ENCODE measurements around the gene PRIMPOL.
"Not testable (repeated sequence)": the region's sequence is repeated elsewhere in the genome, so short reads cannot be mapped to it uniquely, and the experiment has no call there.

PRIMPOL gene

GRCh38 chr4:184719407-184719806 is 69.9 kb downstream of the PRIMPOL start:
- no peak overlapping the region for H3K4me3 Mint-ChIP-seq
- peaks cover 0 to 4% of the 10 kb centered on the region in 2 donors for H3K4me1 Mint-ChIP-seq (ENCODE audit: low read depth in 2 of 2)
- DNase-seq (no peak), ATAC-seq (replicated peaks) (no peak)
- no peaks in the 10 kb centered on the region for H3K27me3 Mint-ChIP-seq
- peaks cover 7% of the 10 kb centered on the region for H3K36me3 Mint-ChIP-seq (ENCODE audit: insufficient read depth)
- no peak overlapping the region for H3K27ac Mint-ChIP-seq
- H3K9me3 Mint-ChIP-seq, result peaks cover 2 to 16% of the 10 kb centered on the region in 2 donors

GRCh38 chr4:184721254-184721653 is 71.7 kb downstream of the PRIMPOL start:
- Mint-ChIP-seq H3K4me3 (no peak overlapping the region), H3K36me3 (ENCODE audit: insufficient read depth) (peaks cover 7% of the 10 kb centered on the region)
- no peak for ATAC-seq (replicated peaks)

DNA sequence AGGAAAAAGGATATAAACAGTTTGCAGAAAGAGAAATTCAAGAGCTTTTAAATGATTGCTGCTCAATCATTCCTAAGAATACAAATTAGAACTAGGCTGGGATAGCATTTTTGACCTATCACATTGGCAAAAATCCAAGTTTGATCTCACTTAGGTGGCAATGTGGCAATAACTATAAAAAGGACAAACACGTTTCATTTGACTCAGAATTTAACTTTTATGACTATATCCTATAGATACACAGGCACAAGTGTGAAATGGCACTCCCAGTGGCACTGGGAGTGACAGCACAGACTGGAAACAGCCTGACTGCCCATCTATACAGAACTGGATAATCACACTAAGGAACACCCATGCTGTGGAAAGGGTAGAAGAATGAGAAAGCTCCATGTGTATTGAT is 73.3 kb downstream of the PRIMPOL start:
- Mint-ChIP-seq H3K4me3 (no peak overlapping the region), H3K36me3 (ENCODE audit: insufficient read depth) (peaks cover 6% of the 10 kb centered on the region), H3K9me3 (peaks cover 2 to 16% of the 10 kb centered on the region in 2 donors), H3K27ac (no peak overlapping the region), H3K4me1 (ENCODE audit: low read depth in 2 of 2) (peaks cover 0 to 11% of the 10 kb centered on the region in 2 donors), H3K27me3 (no peaks in the 10 kb centered on the region)
- DNase-seq (no peak), ATAC-seq (replicated peaks) (no peak)

More at GRCh38 chr4:184721254-184721653, 71.7 kb downstream of the PRIMPOL start:
- Mint-ChIP-seq H3K27ac (no peak overlapping the region), H3K9me3 (peaks cover 2 to 16% of the 10 kb centered on the region in 2 donors), H3K27me3 (no peaks in the 10 kb centered on the region), H3K4me1 (ENCODE audit: low read depth in 2 of 2) (peaks cover 0 to 10% of the 10 kb centered on the region in 2 donors)
- DNase-seq, result no peak

- ATAC-seq (replicated peaks), result no peak
- peaks cover 0 to 7% of the 10 kb centered on the region in 2 donors for H3K4me1 Mint-ChIP-seq (ENCODE audit: low read depth in 2 of 2)
- H3K36me3 Mint-ChIP-seq (ENCODE audit: insufficient read depth), result peaks cover 3% of the 10 kb centered on the region
- no peaks in the 10 kb centered on the region for H3K27me3 Mint-ChIP-seq
- no peak overlapping the region for H3K27ac Mint-ChIP-seq
- H3K4me3 Mint-ChIP-seq, result no peak overlapping the region
- no peak for DNase-seq
- H3K9me3 Mint-ChIP-seq, result no peaks in the 10 kb centered on the region
These were observed 77.9 kb downstream of the PRIMPOL start for GRCh38 chr4:184727430-184727829.

DNA sequence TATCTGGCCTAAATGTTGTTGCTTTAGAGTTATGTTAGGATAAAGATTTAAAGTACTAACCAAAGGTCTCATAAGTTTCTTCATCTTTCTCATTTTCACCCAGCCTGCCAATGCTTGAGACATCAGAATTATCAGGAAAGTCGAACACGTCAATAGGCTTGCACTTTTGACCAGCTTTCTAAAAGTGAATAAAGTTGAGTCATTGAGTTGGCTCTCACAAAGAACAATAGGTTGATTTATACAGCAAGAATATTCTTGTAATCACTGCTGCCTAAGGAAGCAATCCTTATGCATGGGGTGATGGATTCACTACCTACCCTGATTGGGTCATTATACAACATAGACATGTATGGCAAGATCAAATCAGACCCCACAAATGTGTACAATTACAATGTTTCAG is 79.3 kb downstream of the PRIMPOL start:
- DNase-seq, result no peak
- H3K4me3 Mint-ChIP-seq, result no peak overlapping the region
- H3K4me1 Mint-ChIP-seq (ENCODE audit: low read depth in 2 of 2), result peaks cover 7 to 16% of the 10 kb centered on the region in 2 donors
- peaks cover 8% of the 10 kb centered on the region for H3K36me3 Mint-ChIP-seq (ENCODE audit: insufficient read depth)
- ATAC-seq (replicated peaks), result no peak
- H3K27ac Mint-ChIP-seq, result no peak overlapping the region
- H3K9me3 Mint-ChIP-seq, result no peaks in the 10 kb centered on the region
- H3K27me3 Mint-ChIP-seq, result no peaks in the 10 kb centered on the region

DNA sequence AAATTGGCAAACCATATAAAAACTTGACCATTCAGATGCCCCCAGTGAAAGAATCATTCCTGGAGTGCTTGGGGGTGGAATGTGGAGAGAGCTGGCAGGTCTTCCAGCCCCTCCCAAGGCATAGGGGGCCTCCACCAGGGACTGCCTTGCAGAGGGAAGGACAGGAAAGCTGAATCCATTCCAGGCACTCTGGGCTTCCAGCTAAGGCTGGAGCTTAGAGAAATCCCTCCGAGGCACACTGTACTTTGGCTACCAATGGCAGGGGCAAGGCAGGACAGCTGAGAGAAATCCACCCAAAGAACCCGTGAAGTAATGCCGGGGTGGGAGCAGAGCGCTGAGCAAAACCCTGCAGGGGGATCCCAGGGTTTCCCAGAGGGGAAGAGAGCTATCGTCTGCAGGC is 80.4 kb downstream of the PRIMPOL start:
- Mint-ChIP-seq H3K27me3 (no peaks in the 10 kb centered on the region), H3K9me3 (no peaks in the 10 kb centered on the region), H3K36me3 (ENCODE audit: insufficient read depth) (peaks cover 14% of the 10 kb centered on the region), H3K4me3 (no peak overlapping the region), H3K4me1 (ENCODE audit: low read depth in 2 of 2) (peaks cover 9 to 16% of the 10 kb centered on the region in 2 donors), H3K27ac (no peak overlapping the region)
- no peak for ATAC-seq (replicated peaks)
- no peak for DNase-seq

DNA sequence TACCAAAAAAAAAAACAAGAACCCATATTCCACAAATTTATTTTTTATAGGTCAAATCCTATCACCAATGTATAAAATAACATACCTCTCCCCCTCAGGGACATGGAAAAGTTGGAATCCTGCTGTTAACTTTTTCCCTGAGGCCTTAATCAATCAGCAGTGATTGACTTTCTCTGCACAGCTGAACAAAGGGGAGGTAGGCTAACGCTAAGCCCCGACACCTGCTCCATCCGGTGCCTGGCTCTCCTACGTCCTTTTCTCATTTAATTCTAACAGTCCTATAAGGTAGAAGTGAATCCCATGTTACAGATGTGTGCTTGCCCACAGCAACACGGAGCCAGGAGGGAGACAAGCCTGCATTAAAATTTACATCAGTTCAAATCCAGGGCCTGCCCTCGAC is 81.5 kb downstream of the PRIMPOL start:
- peaks cover 9 to 12% of the 10 kb centered on the region in 2 donors for H3K4me1 Mint-ChIP-seq (ENCODE audit: low read depth in 2 of 2)
- no peak overlapping the region for H3K27ac Mint-ChIP-seq
- H3K27me3 Mint-ChIP-seq, result no peaks in the 10 kb centered on the region
- H3K4me3 Mint-ChIP-seq, result no peak overlapping the region
- peaks cover 14% of the 10 kb centered on the region for H3K36me3 Mint-ChIP-seq (ENCODE audit: insufficient read depth)
- no peaks in the 10 kb centered on the region for H3K9me3 Mint-ChIP-seq
- no peak for DNase-seq
- ATAC-seq (replicated peaks), result no peak

GRCh38 chr4:184732126-184732525 is 82.6 kb downstream of the PRIMPOL start:
- peak overlapping the region; percentile 86 to 91 for H3K4me3 Mint-ChIP-seq
- no peak for DNase-seq
- no peak for ATAC-seq (replicated peaks)
- peaks cover 14% of the 10 kb centered on the region for H3K36me3 Mint-ChIP-seq (ENCODE audit: insufficient read depth)
- H3K27ac Mint-ChIP-seq, result peak overlapping the region in 1 of 2 donors; percentile 35
- H3K9me3 Mint-ChIP-seq, result no peaks in the 10 kb centered on the region
- no peaks in the 10 kb centered on the region for H3K27me3 Mint-ChIP-seq
- H3K4me1 Mint-ChIP-seq (ENCODE audit: low read depth in 2 of 2), result peaks cover 9% of the 10 kb centered on the region in 2 donors

- Mint-ChIP-seq H3K4me3 (peak within 1 kb of the TSS; percentile 86 to 91), H3K4me1 (ENCODE audit: low read depth in 2 of 2) (peaks cover 9% of the 10 kb centered on the region in 2 donors), H3K27me3 (no peaks in the 10 kb centered on the region), H3K9me3 (no peaks in the 10 kb centered on the region), H3K36me3 (ENCODE audit: insufficient read depth) (peaks cover 14% of the 10 kb centered on the region), H3K27ac (peak within 1 kb of the TSS; percentile 92)
- DNase-seq, result peak; percentile 89 to 93 (median 91)
- peak; percentile 95 for ATAC-seq (replicated peaks)
These were observed 84.4 kb downstream of the PRIMPOL start, which contains the start of gene CENPU for GRCh38 chr4:184733654-184734524. TSS of gene CENPU (minus strand) at chr4:184734096. CDS start at chr4:184734062, 34 bp downstream.

GRCh38 chr4:184734758-184735157 is 85.2 kb downstream of the PRIMPOL start:
- ATAC-seq (replicated peaks), result no peak
- Mint-ChIP-seq H3K4me3 (peak overlapping the region; percentile 86 to 91), H3K4me1 (ENCODE audit: low read depth in 2 of 2) (peaks cover 12% of the 10 kb centered on the region in 2 donors), H3K27ac (peak overlapping the region; percentile 92), H3K27me3 (no peaks in the 10 kb centered on the region), H3K36me3 (ENCODE audit: insufficient read depth) (peaks cover 14% of the 10 kb centered on the region), H3K9me3 (no peaks in the 10 kb centered on the region)
- no peak for DNase-seq

- not testable (repeated sequence) for DNase-seq; H3K36me3 Mint-ChIP-seq (ENCODE audit: insufficient read depth); H3K4me1 Mint-ChIP-seq (ENCODE audit: low read depth in 2 of 2); H3K27ac Mint-ChIP-seq; H3K27me3 Mint-ChIP-seq; H3K4me3 Mint-ChIP-seq; H3K9me3 Mint-ChIP-seq; ATAC-seq (replicated peaks)
These were observed 90.0 kb downstream of the PRIMPOL start for GRCh38 chr4:184739575-184739974.

- DNase-seq, result no peak
- peaks cover 3 to 6% of the 10 kb centered on the region in 2 donors for H3K4me1 Mint-ChIP-seq (ENCODE audit: low read depth in 2 of 2)
- no peaks in the 10 kb centered on the region for H3K27me3 Mint-ChIP-seq
- no peaks in the 10 kb centered on the region for H3K9me3 Mint-ChIP-seq
- no peaks in the 10 kb centered on the region for H3K36me3 Mint-ChIP-seq (ENCODE audit: insufficient read depth)
- ATAC-seq (replicated peaks), result no peak
- no peak overlapping the region for H3K27ac Mint-ChIP-seq
- no peak overlapping the region for H3K4me3 Mint-ChIP-seq
These were observed 91.4 kb downstream of the PRIMPOL start for GRCh38 chr4:184740980-184741391.

- not testable (repeated sequence) for H3K36me3 Mint-ChIP-seq (ENCODE audit: insufficient read depth); H3K27ac Mint-ChIP-seq; H3K9me3 Mint-ChIP-seq; H3K27me3 Mint-ChIP-seq; DNase-seq; H3K4me3 Mint-ChIP-seq; ATAC-seq (replicated peaks); H3K4me1 Mint-ChIP-seq (ENCODE audit: low read depth in 2 of 2)
These were observed 92.1 kb downstream of the PRIMPOL start for GRCh38 chr4:184741651-184742050.

DNA sequence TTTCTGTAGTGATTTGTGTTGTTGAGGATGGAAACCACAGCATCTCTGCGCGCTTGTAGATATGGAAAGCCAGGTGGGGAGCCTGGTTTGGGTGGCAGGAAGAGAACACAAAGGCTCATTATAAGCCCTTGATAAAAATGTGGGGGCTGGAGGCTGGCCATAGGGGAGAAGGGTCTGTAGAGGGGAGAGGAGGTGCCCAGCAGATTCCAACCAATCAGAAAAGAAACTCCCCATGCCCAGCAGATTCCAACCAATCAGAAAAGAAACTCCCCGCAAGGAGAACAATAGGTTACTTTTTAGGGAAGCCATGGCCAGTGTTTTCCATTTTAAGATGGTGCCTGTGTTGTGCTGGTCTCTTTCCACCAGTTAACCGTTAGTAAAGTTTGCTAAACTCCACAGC is 94.1 kb downstream of the PRIMPOL start:
- H3K4me1 Mint-ChIP-seq (ENCODE audit: low read depth in 2 of 2), result peaks cover 3 to 6% of the 10 kb centered on the region in 2 donors
- H3K4me3 Mint-ChIP-seq, result no peak overlapping the region
- peaks cover 0 to 9% of the 10 kb centered on the region in 2 donors for H3K27me3 Mint-ChIP-seq
- no peak for DNase-seq
- H3K27ac Mint-ChIP-seq, result no peak overlapping the region
- no peaks in the 10 kb centered on the region for H3K9me3 Mint-ChIP-seq
- no peak for ATAC-seq (replicated peaks)
- peaks cover 3% of the 10 kb centered on the region for H3K36me3 Mint-ChIP-seq (ENCODE audit: insufficient read depth)
